ENCODE data around the gene HNRNPUL1.

The HNRNPUL1 gene

DNA sequence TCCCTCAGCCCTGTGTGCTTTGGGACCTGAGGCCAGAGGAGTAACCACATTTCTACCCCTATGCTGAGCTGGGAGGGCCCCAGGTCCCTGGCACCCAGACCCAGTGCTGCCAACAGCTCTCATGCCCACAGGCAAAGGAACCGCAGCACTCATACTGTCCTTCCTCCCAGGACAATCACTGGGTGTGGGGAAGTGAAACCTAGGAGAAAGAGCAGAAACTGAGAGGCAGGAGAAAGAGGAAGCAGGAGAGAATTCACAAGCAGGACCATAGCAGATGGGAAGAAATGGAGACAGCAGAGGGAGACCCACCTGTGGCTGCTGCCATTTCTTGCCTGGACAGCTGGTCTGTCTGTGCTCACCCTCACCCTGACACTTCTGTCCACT, 64.7 kb downstream of the HNRNPUL1 start:
- TF ChIP-seq, protein P1, sequence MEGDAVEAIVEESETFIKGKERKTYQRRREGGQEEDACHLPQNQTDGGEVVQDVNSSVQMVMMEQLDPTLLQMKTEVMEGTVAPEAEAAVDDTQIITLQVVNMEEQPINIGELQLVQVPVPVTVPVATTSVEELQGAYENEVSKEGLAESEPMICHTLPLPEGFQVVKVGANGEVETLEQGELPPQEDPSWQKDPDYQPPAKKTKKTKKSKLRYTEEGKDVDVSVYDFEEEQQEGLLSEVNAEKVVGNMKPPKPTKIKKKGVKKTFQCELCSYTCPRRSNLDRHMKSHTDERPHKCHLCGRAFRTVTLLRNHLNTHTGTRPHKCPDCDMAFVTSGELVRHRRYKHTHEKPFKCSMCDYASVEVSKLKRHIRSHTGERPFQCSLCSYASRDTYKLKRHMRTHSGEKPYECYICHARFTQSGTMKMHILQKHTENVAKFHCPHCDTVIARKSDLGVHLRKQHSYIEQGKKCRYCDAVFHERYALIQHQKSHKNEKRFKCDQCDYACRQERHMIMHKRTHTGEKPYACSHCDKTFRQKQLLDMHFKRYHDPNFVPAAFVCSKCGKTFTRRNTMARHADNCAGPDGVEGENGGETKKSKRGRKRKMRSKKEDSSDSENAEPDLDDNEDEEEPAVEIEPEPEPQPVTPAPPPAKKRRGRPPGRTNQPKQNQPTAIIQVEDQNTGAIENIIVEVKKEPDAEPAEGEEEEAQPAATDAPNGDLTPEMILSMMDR (IDR thresholded peaks at IDR 0.05), result no peak
- no peak overlapping the region for H3K27ac ChIP-seq

GRCh38 chr19:41330481-41330880, 66.3 kb downstream of the HNRNPUL1 start:
- H3K36me3 ChIP-seq (ENCODE audit: control insufficient read depth, insufficient read depth, low read length), result no peaks in the 10 kb centered on the region
- H3K4me3 ChIP-seq (ENCODE audit: low read depth, low read length), result no peak overlapping the region
- TF ChIP-seq, protein P1 (IDR thresholded peaks at IDR 0.05), result no peak
- H3K4me1 ChIP-seq, result peaks cover 16% of the 10 kb centered on the region
- no peak overlapping the region for H3K27ac ChIP-seq
- H3K4me2 ChIP-seq (ENCODE audit: low read length), result no peak overlapping the region
- H3K79me2 ChIP-seq, result no peaks in the 10 kb centered on the region
- no peak overlapping the region for H3K9ac ChIP-seq
- H3K9me3 ChIP-seq (ENCODE audit: control insufficient read depth, low read length), result no peaks in the 10 kb centered on the region
- no peaks in the 10 kb centered on the region for H3K27me3 ChIP-seq (ENCODE audit: control insufficient read depth, insufficient read depth, low read length)
- H2AFZ ChIP-seq, result no peak overlapping the region

More for the DNA sequence above, 64.7 kb downstream of the HNRNPUL1 start:
- H3K4me1 ChIP-seq, result peaks cover 22% of the 10 kb centered on the region
- H3K79me2 ChIP-seq, result no peaks in the 10 kb centered on the region
- H3K9ac ChIP-seq, result no peak overlapping the region
- H2AFZ ChIP-seq, result no peak overlapping the region
- no peaks in the 10 kb centered on the region for H3K27me3 ChIP-seq (ENCODE audit: control insufficient read depth, insufficient read depth, low read length)
- no peak overlapping the region for H3K4me3 ChIP-seq (ENCODE audit: low read depth, low read length)
- no peaks in the 10 kb centered on the region for H3K36me3 ChIP-seq (ENCODE audit: control insufficient read depth, insufficient read depth, low read length)
- H3K9me3 ChIP-seq (ENCODE audit: control insufficient read depth, low read length), result no peaks in the 10 kb centered on the region
- H3K4me2 ChIP-seq (ENCODE audit: low read length), result no peak overlapping the region

GRCh38 chr19:41330946-41331678, 66.9 kb downstream of the HNRNPUL1 start:
- TF ChIP-seq, protein P1 (IDR thresholded peaks at IDR 0.05), result no peak
- no peaks in the 10 kb centered on the region for H3K27me3 ChIP-seq (ENCODE audit: control insufficient read depth, insufficient read depth, low read length)
- no peaks in the 10 kb centered on the region for H3K9me3 ChIP-seq (ENCODE audit: control insufficient read depth, low read length)
- no peaks in the 10 kb centered on the region for H3K79me2 ChIP-seq
- no peak overlapping the region for H3K27ac ChIP-seq
- H3K36me3 ChIP-seq (ENCODE audit: control insufficient read depth, insufficient read depth, low read length), result no peaks in the 10 kb centered on the region
- H3K9ac ChIP-seq, result no peak overlapping the region
- no peak overlapping the region for H3K4me2 ChIP-seq (ENCODE audit: low read length)
- no peak overlapping the region for H3K4me3 ChIP-seq (ENCODE audit: low read depth, low read length)
- H3K4me1 ChIP-seq, result peaks cover 9% of the 10 kb centered on the region
- H2AFZ ChIP-seq, result no peak overlapping the region

DNA sequence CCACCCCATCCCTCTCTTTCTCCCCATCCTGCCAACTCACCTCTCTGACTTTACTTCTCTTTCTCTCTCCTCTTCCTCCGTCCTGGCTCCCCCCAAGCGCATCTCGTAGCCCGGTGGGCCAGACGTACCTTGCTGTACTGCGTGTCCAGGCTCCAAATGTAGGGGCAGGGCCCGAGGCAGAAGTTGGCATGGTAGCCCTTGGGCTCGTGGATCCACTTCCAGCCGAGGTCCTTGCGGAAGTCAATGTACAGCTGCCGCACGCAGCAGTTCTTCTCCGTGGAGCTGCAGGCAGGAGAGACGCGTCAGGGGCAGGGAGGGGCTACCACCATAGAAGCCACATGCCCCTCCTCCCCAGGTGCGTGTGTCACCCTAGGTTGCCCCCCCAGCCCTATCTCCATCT, 67.8 kb downstream of the HNRNPUL1 start:
- no peak overlapping the region for H3K4me3 ChIP-seq (ENCODE audit: low read depth, low read length)
- H3K9ac ChIP-seq, result no peak overlapping the region
- H3K27ac ChIP-seq, result no peak overlapping the region
- H3K4me1 ChIP-seq, result peaks cover 6% of the 10 kb centered on the region
- no peaks in the 10 kb centered on the region for H3K27me3 ChIP-seq (ENCODE audit: control insufficient read depth, insufficient read depth, low read length)
- no peak overlapping the region for H2AFZ ChIP-seq
- no peaks in the 10 kb centered on the region for H3K9me3 ChIP-seq (ENCODE audit: control insufficient read depth, low read length)
- TF ChIP-seq, protein P1 (IDR thresholded peaks at IDR 0.05), result no peak
- H3K36me3 ChIP-seq (ENCODE audit: control insufficient read depth, insufficient read depth, low read length), result no peaks in the 10 kb centered on the region
- H3K4me2 ChIP-seq (ENCODE audit: low read length), result no peak overlapping the region
- H3K79me2 ChIP-seq, result no peaks in the 10 kb centered on the region

DNA sequence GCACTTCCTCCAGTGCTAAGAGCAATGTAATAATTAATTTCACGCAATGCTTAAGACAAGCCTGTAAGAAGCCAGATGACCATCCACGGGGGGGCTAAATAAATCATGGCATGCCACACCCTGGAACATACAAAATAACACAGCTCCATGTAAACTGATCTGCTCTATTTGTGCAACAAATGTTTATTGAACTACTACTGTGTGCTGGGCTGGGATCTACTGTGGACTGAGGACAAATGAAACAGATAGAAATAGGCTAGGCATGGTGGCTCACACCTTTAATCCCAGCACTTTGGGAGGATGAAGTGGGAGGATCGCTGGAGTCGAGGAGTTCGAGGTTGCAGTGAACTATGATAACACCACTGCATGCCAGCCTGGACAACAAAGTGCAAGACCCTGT, 68.3 kb downstream of the HNRNPUL1 start:
- Histone ChIP-seq H2AFZ (no peak overlapping the region), H3K9me3 (ENCODE audit: control insufficient read depth, low read length) (no peaks in the 10 kb centered on the region), H3K27me3 (ENCODE audit: control insufficient read depth, insufficient read depth, low read length) (no peaks in the 10 kb centered on the region), H3K4me3 (ENCODE audit: low read depth, low read length) (no peak overlapping the region), H3K4me2 (ENCODE audit: low read length) (no peak overlapping the region), H3K9ac (no peak overlapping the region), H3K4me1 (peaks cover 1% of the 10 kb centered on the region), H3K27ac (no peak overlapping the region), H3K36me3 (ENCODE audit: control insufficient read depth, insufficient read depth, low read length) (no peaks in the 10 kb centered on the region), H3K79me2 (no peaks in the 10 kb centered on the region)
- TF ChIP-seq, protein P1 (IDR thresholded peaks at IDR 0.05), result no peak
